ENCODE measurements around the gene KRTAP9-2.
"Not testable (repeated sequence)": the region's sequence is repeated elsewhere in the genome, so short reads cannot be mapped to it uniquely, and the experiment has no call there.

The KRTAP9-2 gene

DNA sequence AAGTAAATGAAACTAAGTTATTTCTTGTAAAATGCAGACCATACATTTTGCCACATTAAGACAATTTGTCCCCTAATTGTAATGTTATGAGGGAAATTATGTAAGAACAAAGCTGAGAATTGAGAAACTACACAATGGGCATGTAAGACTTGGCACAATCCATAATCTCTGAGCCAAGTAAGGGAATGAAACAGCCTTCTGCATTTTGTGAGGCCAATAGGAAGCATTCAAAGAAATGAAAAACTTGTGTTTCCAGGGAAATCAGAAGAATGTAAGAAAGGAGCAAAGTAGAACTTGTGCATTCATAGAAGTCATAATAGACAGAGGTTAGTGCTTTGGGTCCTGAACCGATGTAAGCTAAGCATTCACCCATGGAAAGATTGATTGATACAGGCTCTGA, 24.8 kb downstream of the KRTAP9-2 start:
- TF ChIP-seq, protein P1, sequence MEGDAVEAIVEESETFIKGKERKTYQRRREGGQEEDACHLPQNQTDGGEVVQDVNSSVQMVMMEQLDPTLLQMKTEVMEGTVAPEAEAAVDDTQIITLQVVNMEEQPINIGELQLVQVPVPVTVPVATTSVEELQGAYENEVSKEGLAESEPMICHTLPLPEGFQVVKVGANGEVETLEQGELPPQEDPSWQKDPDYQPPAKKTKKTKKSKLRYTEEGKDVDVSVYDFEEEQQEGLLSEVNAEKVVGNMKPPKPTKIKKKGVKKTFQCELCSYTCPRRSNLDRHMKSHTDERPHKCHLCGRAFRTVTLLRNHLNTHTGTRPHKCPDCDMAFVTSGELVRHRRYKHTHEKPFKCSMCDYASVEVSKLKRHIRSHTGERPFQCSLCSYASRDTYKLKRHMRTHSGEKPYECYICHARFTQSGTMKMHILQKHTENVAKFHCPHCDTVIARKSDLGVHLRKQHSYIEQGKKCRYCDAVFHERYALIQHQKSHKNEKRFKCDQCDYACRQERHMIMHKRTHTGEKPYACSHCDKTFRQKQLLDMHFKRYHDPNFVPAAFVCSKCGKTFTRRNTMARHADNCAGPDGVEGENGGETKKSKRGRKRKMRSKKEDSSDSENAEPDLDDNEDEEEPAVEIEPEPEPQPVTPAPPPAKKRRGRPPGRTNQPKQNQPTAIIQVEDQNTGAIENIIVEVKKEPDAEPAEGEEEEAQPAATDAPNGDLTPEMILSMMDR (IDR thresholded peaks at IDR 0.05; ENCODE audit: extremely low read depth, missing control alignments) = no peak

DNA sequence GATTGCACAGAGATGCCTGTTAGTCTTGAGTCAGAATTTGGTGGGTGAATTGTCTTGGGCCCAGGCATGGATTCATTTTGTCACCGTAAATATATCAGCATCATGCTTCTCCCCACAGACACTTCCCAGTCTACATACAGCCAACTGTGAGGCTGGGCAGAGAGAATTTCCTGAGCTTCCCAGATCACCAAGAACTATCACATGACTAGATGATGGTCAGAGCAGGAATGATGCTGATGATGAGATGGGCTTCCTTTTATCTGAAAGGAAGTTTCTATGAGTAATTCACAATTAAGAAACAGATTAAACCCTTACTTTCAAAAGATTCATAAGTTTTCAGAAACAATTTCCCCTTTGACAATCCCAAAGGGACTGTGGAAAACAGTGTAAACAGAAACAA, 28.4 kb downstream of the KRTAP9-2 start:
- TF ChIP-seq, protein P1 (IDR thresholded peaks at IDR 0.05; ENCODE audit: extremely low read depth, missing control alignments) = no peak
- DNase-seq (ENCODE audit: low spot score) = no peak

More for the DNA sequence above, 24.8 kb downstream of the KRTAP9-2 start:
- no peak for DNase-seq (ENCODE audit: low spot score)

DNA sequence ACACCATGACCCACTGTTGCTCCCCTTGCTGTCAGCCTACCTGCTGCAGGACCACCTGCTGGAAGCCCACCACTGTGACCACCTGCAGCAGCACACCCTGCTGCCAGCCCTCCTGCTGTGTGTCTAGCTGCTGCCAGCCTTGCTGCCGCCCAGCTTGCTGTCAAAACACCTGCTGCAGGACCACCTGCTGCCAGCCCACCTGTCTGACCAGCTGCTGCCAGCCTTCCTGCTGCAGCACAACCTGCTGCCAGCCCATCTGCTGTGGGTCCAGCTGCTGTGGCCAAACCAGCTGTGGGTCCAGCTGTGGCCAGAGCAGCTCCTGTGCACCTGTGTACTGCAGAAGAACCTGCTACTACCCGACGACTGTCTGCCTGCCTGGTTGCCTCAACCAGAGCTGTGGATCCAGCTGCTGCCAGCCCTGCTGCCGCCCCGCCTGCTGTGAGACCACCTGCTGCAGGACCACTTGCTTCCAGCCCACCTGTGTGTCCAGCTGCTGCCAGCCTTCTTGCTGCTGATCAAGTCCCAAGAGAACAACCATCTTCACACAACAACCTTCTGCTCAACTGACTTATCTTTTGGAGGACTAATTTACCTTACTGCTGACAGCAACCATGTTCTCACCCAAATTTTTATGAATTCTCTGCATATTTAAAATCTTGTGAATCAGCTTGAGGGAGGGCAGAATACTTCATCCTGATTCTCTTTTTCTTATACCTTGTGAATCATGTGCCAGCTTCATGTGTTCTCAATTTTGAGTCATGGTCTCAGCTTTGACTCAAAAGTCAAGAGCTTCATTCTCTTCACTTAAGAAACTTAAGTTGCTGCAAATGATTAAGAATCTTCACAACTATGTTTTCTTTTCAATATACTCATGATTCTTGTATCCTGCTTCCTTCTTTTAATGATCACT, 29.2 kb downstream of the KRTAP9-2 start, which contains the start of gene KRTAP9-9:
KRTAP9-9 (plus strand) TSS at position 4 of the 910 bp plus-strand sequence.
- DNase-seq (ENCODE audit: low spot score) = not testable (repeated sequence)

DNA sequence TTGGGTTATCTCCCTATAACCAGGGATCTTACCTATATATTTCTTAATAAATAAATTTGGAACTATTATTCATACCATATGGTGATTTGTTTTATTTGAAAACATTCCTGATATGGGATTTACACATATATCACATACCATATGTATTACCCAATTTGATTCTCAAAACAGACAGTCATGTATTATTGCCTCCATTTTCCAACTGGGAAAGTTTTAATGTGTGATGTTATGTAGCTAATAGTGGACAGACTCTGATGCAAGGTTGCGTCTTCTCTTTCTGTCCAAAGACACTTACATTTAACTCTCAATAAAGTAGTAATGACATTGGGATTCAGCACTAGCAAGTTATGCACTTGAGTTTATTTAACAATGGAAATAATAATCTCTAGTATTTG, 29.8 kb downstream of the KRTAP9-2 start:
- DNase-seq (ENCODE audit: low spot score) = no peak
- TF ChIP-seq, protein P1 (IDR thresholded peaks at IDR 0.05; ENCODE audit: extremely low read depth, missing control alignments) = no peak

DNA sequence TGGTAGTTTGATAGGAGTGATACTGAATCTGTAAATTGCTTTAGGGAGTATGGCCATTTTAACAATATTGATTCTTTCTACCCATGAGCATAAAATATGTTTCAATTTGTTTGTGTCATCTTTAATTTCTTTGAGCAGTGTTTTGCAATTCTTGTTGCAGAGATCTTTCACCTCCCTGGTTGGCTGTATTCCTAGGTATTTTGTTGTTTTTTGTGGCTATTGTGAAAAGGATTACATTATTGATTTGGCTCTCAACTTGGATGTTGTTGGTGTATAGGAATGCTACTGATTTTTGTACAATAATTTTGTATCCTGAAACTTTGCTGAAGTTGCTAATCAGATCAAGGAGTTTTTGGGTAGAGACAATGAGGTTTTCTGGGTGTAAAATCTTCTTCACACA, 32.0 kb downstream of the KRTAP9-2 start:
- DNase-seq (ENCODE audit: low spot score) = no peak
- TF ChIP-seq, protein P1 (IDR thresholded peaks at IDR 0.05; ENCODE audit: extremely low read depth, missing control alignments) = no peak

DNA sequence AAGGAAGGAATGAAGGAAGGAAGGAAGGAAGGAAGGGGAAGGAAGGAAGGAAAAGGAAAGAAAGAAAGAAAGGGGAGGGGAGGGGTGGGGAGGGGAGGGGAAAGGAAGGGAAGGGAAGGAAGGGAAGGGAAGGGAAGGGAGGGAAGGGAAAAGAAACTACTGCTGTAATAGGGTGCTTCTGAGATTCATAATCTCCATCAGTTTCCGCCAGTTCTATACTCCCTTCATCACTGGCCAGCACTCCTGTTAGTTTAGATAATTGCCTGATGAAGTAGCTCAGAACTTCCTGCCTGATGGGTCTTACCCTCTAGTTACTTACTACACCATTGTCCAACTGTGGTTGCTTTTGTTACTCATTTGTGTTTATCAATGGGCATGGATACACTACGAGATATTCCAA, 36.8 kb downstream of the KRTAP9-2 start:
- no peak for DNase-seq (ENCODE audit: low spot score)
- TF ChIP-seq, protein P1 (IDR thresholded peaks at IDR 0.05; ENCODE audit: extremely low read depth, missing control alignments) = no peak

DNA sequence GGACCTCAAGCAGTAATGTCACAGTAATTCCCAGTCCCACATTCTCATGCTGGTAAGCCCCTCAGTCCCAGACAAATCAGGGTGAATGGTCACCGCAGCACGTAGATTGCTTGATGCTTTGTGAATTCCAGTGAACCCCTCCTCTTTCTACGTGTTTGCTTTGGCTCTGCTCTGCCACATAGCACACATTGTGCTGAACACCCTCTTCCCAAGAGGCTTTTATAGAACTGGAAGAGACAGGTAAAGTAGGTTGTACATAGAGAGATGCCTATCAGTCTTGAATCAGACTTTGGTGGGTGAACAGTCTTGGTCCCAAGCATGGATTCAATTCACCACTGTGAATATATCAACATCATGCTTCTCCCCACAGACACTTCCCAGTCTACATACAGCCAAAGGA, 38.2 kb downstream of the KRTAP9-2 start:
- no peak for DNase-seq (ENCODE audit: low spot score)
- TF ChIP-seq, protein P1 (IDR thresholded peaks at IDR 0.05; ENCODE audit: extremely low read depth, missing control alignments) = no peak

DNA sequence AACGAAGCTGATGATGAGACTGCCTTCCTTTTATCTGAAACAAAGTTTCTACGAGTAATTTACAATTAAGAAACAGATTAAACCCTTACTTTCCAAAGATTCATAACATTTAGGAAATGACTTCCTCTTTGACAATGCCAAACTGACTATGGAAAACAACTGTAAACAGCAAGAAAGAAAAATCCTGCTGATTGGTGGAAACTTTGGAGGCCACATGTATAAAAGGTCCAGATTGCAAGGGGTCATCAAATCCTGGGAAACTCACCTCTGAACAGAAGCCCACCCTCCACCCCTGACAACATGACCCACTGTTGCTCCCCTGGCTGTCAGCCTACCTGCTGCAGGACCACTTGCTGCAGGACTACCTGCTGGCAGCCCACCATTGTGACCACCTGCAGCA, 38.6 kb downstream of the KRTAP9-2 start, which contains the start of gene KRTAP9-6:
KRTAP9-6 (plus strand) TSS at position 301 of the 400 bp plus-strand sequence; CDS start at position 301, 0 bp downstream.
- TF ChIP-seq, protein P1 (IDR thresholded peaks at IDR 0.05; ENCODE audit: extremely low read depth, missing control alignments) = no peak
- no peak for DNase-seq (ENCODE audit: low spot score)

Measured in GM20000 (cell line).